Breast epithelium (tissue), 4 donors: ENCODE results near the gene COL15A1. TPM values are rescaled to one million over a fixed set of nuclear protein-coding genes. Genes with fewer than 3 reads are reported as not detected.

Experiments used
- DNase-seq, 2 donors: peaks; one replicate each; pipeline ENCODE4 v3.0.0-alpha.2; 2019; ENCODE audit warnings: low spot score in 2 of 2
- H3K27ac ChIP-seq, 2 donors: fragments of 200-600 bp; sonication (generic) in 1 of 2; one replicate each; pipeline ENCODE4 v1.5.1; 2016 to 2019; ENCODE audit warnings: mild to moderate bottlenecking in 1 of 2
- H3K27me3 ChIP-seq, 2 donors: fragments of 200-600 bp; sonication (generic) in 1 of 2; one replicate each; pipeline versions ENCODE4 v1.5.1 to v1.6.0; 2017 to 2019; ENCODE audit warnings: control low read depth in 1 of 2, mild to moderate bottlenecking in 1 of 2
- H3K36me3 ChIP-seq: fragments of 200-600 bp; one replicate; pipeline ENCODE4 v1.5.1; 2019
- H3K4me1 ChIP-seq, 2 donors: fragments of 200-600 bp; sonication (generic); one replicate each; pipeline ENCODE4 v1.5.1; 2016 to 2019; ENCODE audit warnings: control low read depth in 1 of 2
- H3K4me3 ChIP-seq, 3 donors: fragments of 200-600 bp; sonication (generic); 1 replicate in 2 of 3; 2 replicates in 1 of 3; pipeline ENCODE4 v1.5.1; 2016 to 2019; ENCODE audit warnings: mild to moderate bottlenecking in 3 of 3, moderate library complexity in 2 of 3
- H3K9me3 ChIP-seq, 2 donors: fragments of 200-600 bp; sonication (generic) in 1 of 2; one replicate each; pipeline ENCODE4 v1.5.1; 2016 to 2019; ENCODE audit warnings: control low read depth in 1 of 2
- CTCF ChIP-seq, 3 donors: fragments of 450-650 bp; IDR thresholded peaks; one replicate each; pipeline ENCODE4 v1.5.1; 2016 to 2017; ENCODE audit warnings: antibody characterized with exemption in 3 of 3, mild to moderate bottlenecking in 3 of 3, moderate library complexity in 3 of 3
- POLR2A ChIP-seq: fragments of 450-650 bp; IDR thresholded peaks from one replicate; pipeline ENCODE4 v1.6.1; 2016; ENCODE audit warnings: antibody characterized with exemption, mild to moderate bottlenecking, moderate library complexity
- POLR2AphosphoS5 ChIP-seq, 3 donors: sonication (generic); formaldehyde crosslinking; IDR thresholded peaks; one replicate each; pipeline ENCODE4 v1.6.1; 2017; ENCODE audit warnings: antibody characterized with exemption in 3 of 3
- intact Hi-C: fragments of 100-400 bp; cut with DNase I; formaldehyde crosslinking; loops from one replicate; pipeline ENCODE4 v1.15.1; 2023; ENCODE audit warnings: low total_unique reads
- total RNA-seq, 3 donors: library from RNA; depleted of rRNA; stranded (reverse); fragments of >200 nt; gene quantifications; one replicate each; pipeline ENCODE4 v1.1.0, GENCODE V29; 2016

Gene COL15A1
- total RNA-seq, 3 donors from 2014 or later: 13.9 to 47.8 (median 32.4) TPM

GRCh38 chr9:99076483-99077171, 132.9 kb downstream of the COL15A1 start:
- no peaks in the 10 kb centered on the region for H3K36me3 ChIP-seq
- intact Hi-C loops: no loop called here
- no peaks in the 10 kb centered on the region for H3K4me1 ChIP-seq
- TF ChIP-seq POLR2A (no peak), POLR2AphosphoS5 (IDR thresholded peaks at IDR 0.05) (no peak), CTCF (IDR thresholded peaks at IDR 0.05) (no peak)
- H3K27me3 ChIP-seq: no peaks in the 10 kb centered on the region
- DNase-seq: no peak
- no peak overlapping the region for H3K4me3 ChIP-seq
- no peaks in the 10 kb centered on the region for H3K9me3 ChIP-seq
- H3K27ac ChIP-seq: no peak overlapping the region

- Histone ChIP-seq H3K4me3 (no peak overlapping the region), H3K36me3 (no peaks in the 10 kb centered on the region), H3K4me1 (no peaks in the 10 kb centered on the region), H3K27me3 (no peaks in the 10 kb centered on the region), H3K27ac (no peak overlapping the region), H3K9me3 (no peaks in the 10 kb centered on the region)
- intact Hi-C loops: no loop called here
- TF ChIP-seq CTCF (IDR thresholded peaks at IDR 0.05) (no peak), POLR2AphosphoS5 (IDR thresholded peaks at IDR 0.05) (no peak), POLR2A (no peak)
- DNase-seq: no peak
These were observed 135.0 kb downstream of the COL15A1 start for GRCh38 chr9:99078717-99079116.

- no peak for TF ChIP-seq CTCF (IDR thresholded peaks at IDR 0.05)
- TF ChIP-seq POLR2AphosphoS5 (IDR thresholded peaks at IDR 0.05): no peak
- TF ChIP-seq POLR2A: no peak
- Histone ChIP-seq H3K36me3 (no peaks in the 10 kb centered on the region), H3K27ac (no peak overlapping the region), H3K9me3 (no peaks in the 10 kb centered on the region), H3K4me1 (no peaks in the 10 kb centered on the region), H3K27me3 (no peaks in the 10 kb centered on the region), H3K4me3 (no peak overlapping the region)
- intact Hi-C loops: no loop called here
- DNase-seq: no peak
These were observed 135.8 kb downstream of the COL15A1 start for GRCh38 chr9:99079542-99079941.

- no peaks in the 10 kb centered on the region for H3K27me3 ChIP-seq
- H3K4me1 ChIP-seq: no peaks in the 10 kb centered on the region
- intact Hi-C loops: no loop called here
- H3K4me3 ChIP-seq: no peak overlapping the region
- no peak overlapping the region for H3K27ac ChIP-seq
- H3K9me3 ChIP-seq: no peaks in the 10 kb centered on the region
- H3K36me3 ChIP-seq: no peaks in the 10 kb centered on the region
- TF ChIP-seq POLR2A (no peak), POLR2AphosphoS5 (IDR thresholded peaks at IDR 0.05) (no peak), CTCF (IDR thresholded peaks at IDR 0.05) (no peak)
- no peak for DNase-seq
These were observed 139.3 kb downstream of the COL15A1 start for GRCh38 chr9:99083051-99083450.

- H3K27me3 ChIP-seq: no peaks in the 10 kb centered on the region
- H3K9me3 ChIP-seq: peaks cover 0 to 5% of the 10 kb centered on the region in 2 donors
- intact Hi-C loops: no loop called here
- no peak overlapping the region for H3K4me3 ChIP-seq
- no peak for TF ChIP-seq POLR2A
- no peak for TF ChIP-seq POLR2AphosphoS5 (IDR thresholded peaks at IDR 0.05)
- TF ChIP-seq CTCF (IDR thresholded peaks at IDR 0.05): no peak
- no peaks in the 10 kb centered on the region for H3K36me3 ChIP-seq
- no peak overlapping the region for H3K27ac ChIP-seq
- DNase-seq: no peak
- no peaks in the 10 kb centered on the region for H3K4me1 ChIP-seq
These were observed 142.5 kb downstream of the COL15A1 start for GRCh38 chr9:99085949-99086948.
